Measurements from ENCODE around the gene WFDC10B. TPM values are rescaled to one million over a fixed set of nuclear protein-coding genes. Genes with fewer than 3 reads are reported as not detected.

WFDC10B gene
- total and polyA plus RNA-seq, 2 donors (not counting 3 experiments of a cell fraction or from before 2014, with no cell fraction given) = not detected

DNA sequence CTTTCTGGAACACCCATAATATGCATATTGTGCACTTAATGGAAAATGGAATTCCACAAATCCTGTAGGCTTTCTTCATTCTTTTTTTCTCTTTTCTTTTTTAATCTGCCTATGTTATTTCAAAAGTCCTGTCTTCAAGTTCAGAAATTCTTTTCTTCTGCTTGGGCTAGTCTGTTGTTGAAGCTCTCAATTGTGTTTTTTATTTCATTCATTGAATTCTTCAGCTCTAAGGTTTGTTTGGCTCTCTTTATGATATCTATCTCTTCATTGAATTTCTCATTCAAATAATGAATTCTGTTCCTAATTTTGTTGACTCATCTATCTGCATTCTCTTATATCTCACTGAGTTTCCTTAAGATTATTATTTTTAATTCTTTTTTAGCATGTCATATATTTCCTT lies 27.4 kb upstream of the WFDC10B start:
- no peak for FAIRE-seq
- CTCF ChIA-PET = no interaction called here

More for the DNA sequence above, 27.4 kb upstream of the WFDC10B start:
- Histone ChIP-seq H3K4me3 (replicated peaks in 1 of 3; ENCODE audit: insufficient read depth in 1 of 3, low read depth in 1 of 3, low read length in 3 of 3) (no peak overlapping the region), H3K36me3 (ENCODE audit: control insufficient read depth in 2 of 2, extremely low read depth in 1 of 2, insufficient read depth in 2 of 2, low read length in 2 of 2) (no peaks in the 10 kb centered on the region), H3K4me2 (ENCODE audit: insufficient read depth, low read length) (no peak overlapping the region), H3K9ac (replicated peaks; ENCODE audit: extremely low read depth, insufficient read depth, low read length) (no peak overlapping the region), H3K79me2 (ENCODE audit: control insufficient read depth, insufficient read depth, low read length) (no peaks in the 10 kb centered on the region), H3K9me1 (replicated peaks; ENCODE audit: control insufficient read depth, extremely low read depth, insufficient read depth, low read length) (no peaks in the 10 kb centered on the region), H4K20me1 (replicated peaks; ENCODE audit: control insufficient read depth, extremely low read depth, insufficient read depth, low read length) (no peaks in the 10 kb centered on the region), H2AFZ (ENCODE audit: low read depth, low read length) (no peak overlapping the region), H3K27ac (ENCODE audit: insufficient read depth, low read depth, low read length) (no peak overlapping the region), H3K9me3 (replicated peaks; ENCODE audit: control insufficient read depth, insufficient read depth, low read length) (no peaks in the 10 kb centered on the region), H3K4me1 (ENCODE audit: control insufficient read depth, extremely low read depth, insufficient read depth, low read length) (no peaks in the 10 kb centered on the region), H3K27me3 (ENCODE audit: control insufficient read depth in 2 of 2, insufficient read depth in 2 of 2, low read length in 2 of 2) (no peaks in the 10 kb centered on the region)
- no peak for DNase-seq (ENCODE audit: low read depth, low spot score)
- intact Hi-C loops (cut with micrococcal nuclease) (no loop called here), dilution Hi-C loops (cut with MboI; ENCODE audit: extremely low pct_ligation_motif_present, low sequenced_read_pairs) (no loop called here)
- TF ChIP-seq EZH2 (IDR thresholded peaks at IDR 0.05; ENCODE audit: borderline replicate concordance, low read depth, low read length, severe bottlenecking) (no peak), GATA2 (IDR thresholded peaks at IDR 0.05; ENCODE audit: insufficient read depth, insufficient read length, low read depth, low read length) (no peak), MYC (IDR thresholded peaks at IDR 0.05; ENCODE audit: low read depth, low read length) (no peak), POLR2A (IDR thresholded peaks at IDR 0.05; ENCODE audit: low read depth, low read length) (no peak), POLR2AphosphoS5 (IDR thresholded peaks at IDR 0.05; ENCODE audit: insufficient read depth, low read depth, low read length) (no peak), FOS (IDR thresholded peaks at IDR 0.05; ENCODE audit: borderline replicate concordance, insufficient read depth, low read length) (no peak), JUN (IDR thresholded peaks at IDR 0.05; ENCODE audit: borderline replicate concordance, insufficient read depth, insufficient read length, low read depth) (no peak)
- TF ChIP-seq, protein P1, sequence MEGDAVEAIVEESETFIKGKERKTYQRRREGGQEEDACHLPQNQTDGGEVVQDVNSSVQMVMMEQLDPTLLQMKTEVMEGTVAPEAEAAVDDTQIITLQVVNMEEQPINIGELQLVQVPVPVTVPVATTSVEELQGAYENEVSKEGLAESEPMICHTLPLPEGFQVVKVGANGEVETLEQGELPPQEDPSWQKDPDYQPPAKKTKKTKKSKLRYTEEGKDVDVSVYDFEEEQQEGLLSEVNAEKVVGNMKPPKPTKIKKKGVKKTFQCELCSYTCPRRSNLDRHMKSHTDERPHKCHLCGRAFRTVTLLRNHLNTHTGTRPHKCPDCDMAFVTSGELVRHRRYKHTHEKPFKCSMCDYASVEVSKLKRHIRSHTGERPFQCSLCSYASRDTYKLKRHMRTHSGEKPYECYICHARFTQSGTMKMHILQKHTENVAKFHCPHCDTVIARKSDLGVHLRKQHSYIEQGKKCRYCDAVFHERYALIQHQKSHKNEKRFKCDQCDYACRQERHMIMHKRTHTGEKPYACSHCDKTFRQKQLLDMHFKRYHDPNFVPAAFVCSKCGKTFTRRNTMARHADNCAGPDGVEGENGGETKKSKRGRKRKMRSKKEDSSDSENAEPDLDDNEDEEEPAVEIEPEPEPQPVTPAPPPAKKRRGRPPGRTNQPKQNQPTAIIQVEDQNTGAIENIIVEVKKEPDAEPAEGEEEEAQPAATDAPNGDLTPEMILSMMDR (IDR thresholded peaks at IDR 0.05; ENCODE audit: extremely low read depth in 1 of 2, insufficient read depth in 1 of 2, low read depth in 1 of 2, low read length in 2 of 2) = no peak
- TF ChIP-seq, protein P2, sequence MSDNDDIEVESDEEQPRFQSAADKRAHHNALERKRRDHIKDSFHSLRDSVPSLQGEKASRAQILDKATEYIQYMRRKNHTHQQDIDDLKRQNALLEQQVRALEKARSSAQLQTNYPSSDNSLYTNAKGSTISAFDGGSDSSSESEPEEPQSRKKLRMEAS (IDR thresholded peaks at IDR 0.05; ENCODE audit: insufficient read depth, insufficient read length) = no peak
- POLR2A ChIA-PET = no interaction called here
- BruUV-seq (replicated peaks) = no TSS peak

Data from endothelial cell of umbilical vein (primary cell).